CD4-positive, alpha-beta memory T cell (primary cell): ENCODE measurements around the gene MARVELD1. TPM values are rescaled to one million over a fixed set of nuclear protein-coding genes. Genes with fewer than 3 reads are reported as not detected.

ENCODE experiments used
- CTCF ChIA-PET: fragments of 350-600 bp; sonication (Branson Sonifier 250); formaldehyde crosslinking; loops from one replicate; lab custom pipeline; 2021; ENCODE audit warnings: inconsistent platforms; ENCODE audit not compliant: partially characterized antibody; lab: Charles Lee
- POLR2A ChIA-PET: fragments of 350-600 bp; sonication (Branson Sonifier 250); formaldehyde crosslinking; loops from one replicate; lab custom pipeline; 2021; ENCODE audit not compliant: partially characterized antibody; lab: Charles Lee
- DNase-seq, 5 donors: peaks; one replicate each; pipeline versions ENCODE4 v3.0.0 to v3.0.0-alpha.2; 2020 to 2022; ENCODE audit warnings: mixed read lengths in 1 of 5
- H3K27ac ChIP-seq: one replicate; pipeline ENCODE4 v1.7.0; 2013; ENCODE audit warnings: low read depth, low read length
- H3K27me3 ChIP-seq: 2 replicates; pipeline ENCODE4 v1.7.0; 2013; ENCODE audit warnings: mild to moderate bottlenecking, low read length, moderate library complexity; ENCODE audit not compliant: insufficient read depth
- H3K36me3 ChIP-seq: 2 replicates; pipeline ENCODE4 v1.7.0; 2013; ENCODE audit warnings: mild to moderate bottlenecking, low read length, moderate library complexity; ENCODE audit not compliant: insufficient read depth
- H3K4me1 ChIP-seq: 2 replicates; pipeline ENCODE4 v1.7.0; 2013; ENCODE audit warnings: mild to moderate bottlenecking, low read length, moderate library complexity; ENCODE audit not compliant: insufficient read depth
- H3K4me3 ChIP-seq, 2 donors: one replicate each; pipeline ENCODE4 v1.7.0; 2013; ENCODE audit warnings: low read length in 2 of 2, mild to moderate bottlenecking in 1 of 2
- H3K9me3 ChIP-seq, 2 donors: one replicate each; pipeline ENCODE4 v1.7.0; 2013; ENCODE audit warnings: low read length in 2 of 2, control low read depth in 1 of 2; ENCODE audit not compliant: control insufficient read depth in 1 of 2
- H3K27ac Mint-ChIP-seq, 7 donors: one replicate each; pipeline ENCODE4 v1.8.0; 2020 to 2021; ENCODE audit warnings: mixed read lengths in 7 of 7, mild to moderate bottlenecking in 6 of 7, inconsistent platforms in 3 of 7, moderate library complexity in 3 of 7
- H3K27me3 Mint-ChIP-seq, 2 donors: one replicate each; pipeline ENCODE4 v1.8.0; 2020 to 2021; ENCODE audit warnings: mixed read lengths in 2 of 2
- H3K36me3 Mint-ChIP-seq, 2 donors: one replicate each; pipeline ENCODE4 v1.8.0; 2020 to 2021; ENCODE audit warnings: mixed read lengths in 2 of 2, inconsistent platforms in 1 of 2, mild to moderate bottlenecking in 1 of 2
- H3K4me1 Mint-ChIP-seq, 4 donors: one replicate each; pipeline ENCODE4 v1.8.0; 2020 to 2021; ENCODE audit warnings: mixed read lengths in 4 of 4, mild to moderate bottlenecking in 1 of 4
- H3K4me3 Mint-ChIP-seq, 8 donors: one replicate each; pipeline ENCODE4 v1.8.0; 2020 to 2021; ENCODE audit warnings: mixed read lengths in 8 of 8, mild to moderate bottlenecking in 7 of 8, moderate library complexity in 6 of 8, inconsistent platforms in 3 of 8
- H3K9me3 Mint-ChIP-seq, 8 donors: one replicate each; pipeline ENCODE4 v1.8.0; 2020 to 2021; ENCODE audit warnings: mixed read lengths in 8 of 8, mild to moderate bottlenecking in 5 of 8, inconsistent platforms in 3 of 8, moderate library complexity in 1 of 8
- intact Hi-C: fragments of 100-400 bp; cut with micrococcal nuclease; formaldehyde crosslinking; loops from one replicate; pipeline ENCODE4 v1.15.1; 2023
- polyA plus RNA-seq, 2 donors: library from polyadenylated mRNA; unstranded; fragments of 300-500 nt; fragmentation: Illumina TruSeq; gene quantifications; one replicate each; pipeline ENCODE4 v1.2.3, GENCODE V29; 2021
- total RNA-seq, 2 experiments: library from RNA; stranded (reverse); gene quantifications; one replicate each; pipeline ENCODE4 v1.2.3, GENCODE V29; 2021

The MARVELD1 gene
- total and polyA plus RNA-seq, 4 experiments from 2014 or later = 0.22 to 2.1 (median 1.1) TPM

- ChIA-PET CTCF (interaction anchor here (0.7 to 4.5 kb wide), 6 partner anchors 12 to 117 kb away, joined by 3 to 17 read pairs (median 4); partner anchors contain the start of gene AVPI1), POLR2A (no interaction called here)
- no peak for DNase-seq
- no peaks in the 10 kb centered on the region for H3K9me3 Mint-ChIP-seq
- H3K36me3 Mint-ChIP-seq = peaks cover 36 to 47% of the 10 kb centered on the region in 2 donors
- no peaks in the 10 kb centered on the region for H3K9me3 ChIP-seq
- H3K4me1 Mint-ChIP-seq = no peaks in the 10 kb centered on the region
- H3K4me3 ChIP-seq = no peak overlapping the region
- H3K27me3 Mint-ChIP-seq = no peaks in the 10 kb centered on the region
- intact Hi-C loops = no loop called here
- no peaks in the 10 kb centered on the region for H3K4me1 ChIP-seq
- peaks cover 44% of the 10 kb centered on the region for H3K36me3 ChIP-seq
- no peak overlapping the region for H3K4me3 Mint-ChIP-seq
- peak overlapping the region in 2 of 7 donors; percentile 29 to 57 for H3K27ac Mint-ChIP-seq
- no peaks in the 10 kb centered on the region for H3K27me3 ChIP-seq
- no peak overlapping the region for H3K27ac ChIP-seq
Observed at GRCh38 chr10:97760461-97761257, 47.1 kb downstream of the MARVELD1 start.

- H3K4me1 ChIP-seq = no peaks in the 10 kb centered on the region
- peaks cover 38% of the 10 kb centered on the region for H3K36me3 ChIP-seq
- Mint-ChIP-seq H3K4me3 (no peak overlapping the region), H3K27ac (peak overlapping the region in 4 of 7 donors; percentile 57 to 74 (median 60)), H3K9me3 (no peaks in the 10 kb centered on the region), H3K4me1 (no peaks in the 10 kb centered on the region), H3K36me3 (peaks cover 40 to 47% of the 10 kb centered on the region in 2 donors), H3K27me3 (no peaks in the 10 kb centered on the region)
- CTCF ChIA-PET = interaction anchor here (0.6 to 2.3 kb wide), 6 partner anchors 10 to 111 kb away, joined by 3 to 10 read pairs (median 3); partner anchors contain the start of gene AVPI1
- H3K9me3 ChIP-seq = no peaks in the 10 kb centered on the region
- H3K4me3 ChIP-seq = no peak overlapping the region
- POLR2A ChIA-PET = no interaction called here
- no peak for DNase-seq
- intact Hi-C loops = no loop called here
- no peak overlapping the region for H3K27ac ChIP-seq
- H3K27me3 ChIP-seq = no peaks in the 10 kb centered on the region
Observed at GRCh38 chr10:97761331-97761865, 47.9 kb downstream of the MARVELD1 start.

- CTCF ChIA-PET = interaction anchor here (0.6 to 2.3 kb wide), 4 partner anchors 10 to 110 kb away, joined by 3 to 10 read pairs (median 4); no protein-coding TSS in a partner anchor
Observed at GRCh38 chr10:97762056-97762455, 48.5 kb downstream of the MARVELD1 start.

GRCh38 chr10:97762816-97763215 is 49.3 kb downstream of the MARVELD1 start:
- Histone ChIP-seq H3K4me3 (no peak overlapping the region), H3K9me3 (no peaks in the 10 kb centered on the region), H3K27ac (no peak overlapping the region), H3K4me1 (no peaks in the 10 kb centered on the region), H3K36me3 (peaks cover 24% of the 10 kb centered on the region), H3K27me3 (no peaks in the 10 kb centered on the region)
- Mint-ChIP-seq H3K27ac (no peak overlapping the region), H3K4me1 (no peaks in the 10 kb centered on the region), H3K27me3 (no peaks in the 10 kb centered on the region), H3K36me3 (peaks cover 27 to 34% of the 10 kb centered on the region in 2 donors), H3K9me3 (no peaks in the 10 kb centered on the region), H3K4me3 (no peak overlapping the region)
- intact Hi-C loops = no loop called here
- ChIA-PET CTCF (interaction anchor here (1.0 to 1.6 kb wide), 2 partner anchors 29 to 109 kb away, joined by 3 to 5 read pairs; no protein-coding TSS in a partner anchor), POLR2A (interaction anchor here (0.9 kb wide), 1 partner anchor 30 kb away, joined by 3 read pairs; no protein-coding TSS in a partner anchor)
- no peak for DNase-seq

More at GRCh38 chr10:97762056-97762455, 48.5 kb downstream of the MARVELD1 start:
- Mint-ChIP-seq H3K9me3 (no peaks in the 10 kb centered on the region), H3K36me3 (peaks cover 34 to 40% of the 10 kb centered on the region in 2 donors), H3K27me3 (no peaks in the 10 kb centered on the region), H3K4me1 (no peaks in the 10 kb centered on the region), H3K27ac (peak overlapping the region in 1 of 7 donors; percentile 57), H3K4me3 (no peak overlapping the region)
- intact Hi-C loops = no loop called here
- H3K4me3 ChIP-seq = no peak overlapping the region
- no peaks in the 10 kb centered on the region for H3K27me3 ChIP-seq
- H3K36me3 ChIP-seq = peaks cover 32% of the 10 kb centered on the region
- H3K9me3 ChIP-seq = no peaks in the 10 kb centered on the region
- no peak for DNase-seq
- no peak overlapping the region for H3K27ac ChIP-seq
- no peaks in the 10 kb centered on the region for H3K4me1 ChIP-seq
- POLR2A ChIA-PET = no interaction called here

GRCh38 chr10:97763411-97763810 is 49.9 kb downstream of the MARVELD1 start:
- intact Hi-C loops = no loop called here
- POLR2A ChIA-PET = interaction anchor here (0.9 kb wide), 1 partner anchor 29 kb away, joined by 3 read pairs; no protein-coding TSS in a partner anchor
- CTCF ChIA-PET = no interaction called here

GRCh38 chr10:97763947-97764346 is 50.4 kb downstream of the MARVELD1 start:
- POLR2A ChIA-PET = no interaction called here
- no peaks in the 10 kb centered on the region for H3K27me3 ChIP-seq
- H3K4me3 Mint-ChIP-seq = no peak overlapping the region
- peaks cover 2% of the 10 kb centered on the region in 2 donors for H3K27me3 Mint-ChIP-seq
- H3K36me3 Mint-ChIP-seq = peaks cover 26 to 31% of the 10 kb centered on the region in 2 donors
- no peak for DNase-seq
- H3K4me1 ChIP-seq = no peaks in the 10 kb centered on the region
- CTCF ChIA-PET = interaction anchor here (0.9 kb wide), 1 partner anchor 22 kb away, joined by 3 read pairs; no protein-coding TSS in a partner anchor
- no peaks in the 10 kb centered on the region for H3K9me3 ChIP-seq
- H3K27ac ChIP-seq = no peak overlapping the region
- H3K4me3 ChIP-seq = no peak overlapping the region
- no peaks in the 10 kb centered on the region for H3K4me1 Mint-ChIP-seq
- H3K36me3 ChIP-seq = peaks cover 24% of the 10 kb centered on the region
- intact Hi-C loops = no loop called here
- no peak overlapping the region for H3K27ac Mint-ChIP-seq
- no peaks in the 10 kb centered on the region for H3K9me3 Mint-ChIP-seq

More at GRCh38 chr10:97763411-97763810, 49.9 kb downstream of the MARVELD1 start:
- Mint-ChIP-seq H3K4me1 (no peaks in the 10 kb centered on the region), H3K9me3 (no peaks in the 10 kb centered on the region), H3K4me3 (no peak overlapping the region), H3K27ac (no peak overlapping the region), H3K27me3 (no peaks in the 10 kb centered on the region), H3K36me3 (peaks cover 26 to 32% of the 10 kb centered on the region in 2 donors)
- no peaks in the 10 kb centered on the region for H3K27me3 ChIP-seq
- peaks cover 24% of the 10 kb centered on the region for H3K36me3 ChIP-seq
- no peak overlapping the region for H3K27ac ChIP-seq
- no peaks in the 10 kb centered on the region for H3K9me3 ChIP-seq
- H3K4me1 ChIP-seq = no peaks in the 10 kb centered on the region
- no peak for DNase-seq
- H3K4me3 ChIP-seq = no peak overlapping the region

GRCh38 chr10:97764519-97764931 is 51.0 kb downstream of the MARVELD1 start:
- no peaks in the 10 kb centered on the region for H3K9me3 ChIP-seq
- intact Hi-C loops = no loop called here

More at GRCh38 chr10:97764519-97764931, 51.0 kb downstream of the MARVELD1 start:
- peaks cover 26 to 28% of the 10 kb centered on the region in 2 donors for H3K36me3 Mint-ChIP-seq
- no peaks in the 10 kb centered on the region for H3K9me3 Mint-ChIP-seq
- Histone ChIP-seq H3K36me3 (peaks cover 19% of the 10 kb centered on the region), H3K4me3 (no peak overlapping the region), H3K27ac (no peak overlapping the region), H3K27me3 (no peaks in the 10 kb centered on the region), H3K4me1 (no peaks in the 10 kb centered on the region)
- H3K27me3 Mint-ChIP-seq = peaks cover 5 to 6% of the 10 kb centered on the region in 2 donors
- DNase-seq = no peak
- H3K4me3 Mint-ChIP-seq = no peak overlapping the region
- no peaks in the 10 kb centered on the region for H3K4me1 Mint-ChIP-seq
- peak overlapping the region in 3 of 7 donors; percentile 8 to 79 (median 30) for H3K27ac Mint-ChIP-seq
- ChIA-PET CTCF (interaction anchor here (0.9 kb wide), 1 partner anchor 22 kb away, joined by 3 read pairs; no protein-coding TSS in a partner anchor), POLR2A (interaction anchor here (1.3 kb wide), 1 partner anchor 11 kb away, joined by 3 read pairs; no protein-coding TSS in a partner anchor)
